ENCODE measurements around the gene MAPRE3. TPM values are rescaled to one million over a fixed set of nuclear protein-coding genes. Genes with fewer than 3 reads are reported as not detected.
"Not testable (repeated sequence)": the region's sequence is repeated elsewhere in the genome, so short reads cannot be mapped to it uniquely, and the experiment has no call there.

MAPRE3 gene
- 16.3 and 17.5 TPM in 2 replicates for total RNA-seq
- long read RNA-seq: 0 reads

- TF ChIP-seq CTCF (conservative IDR thresholded peaks at IDR 0.05): no peak
- peak within 1 kb of the TSS; percentile 37 for H3K27ac Mint-ChIP-seq (ENCODE audit: unreplicated experiment)
- H3K9me3 Mint-ChIP-seq: no peaks in the 10 kb centered on the region
- H3K27me3 Mint-ChIP-seq (ENCODE audit: low read depth): peaks cover 47% of the 10 kb centered on the region
- H3K4me1 Mint-ChIP-seq: peaks cover 26% of the 10 kb centered on the region
- DNase-seq (ENCODE audit: low read depth, low spot score): peak; percentile 86
- peak within 1 kb of the TSS; percentile 89 for H3K4me3 Mint-ChIP-seq
- H3K36me3 Mint-ChIP-seq (ENCODE audit: low read depth): no peaks in the 10 kb centered on the region
These were observed at the start of gene MAPRE3 for GRCh38 chr2:26970244-26970927. Gene MAPRE3 (plus strand): TSS chr2:26970637. CDS start chr2:27022219, 51,582 bp downstream.

GRCh38 chr2:26921323-26921722 lies 49.1 kb upstream of the MAPRE3 start:
- DNase-seq (ENCODE audit: low read depth, low spot score): no peak
- H3K27me3 Mint-ChIP-seq (ENCODE audit: low read depth): no peaks in the 10 kb centered on the region
- H3K9me3 Mint-ChIP-seq: no peaks in the 10 kb centered on the region
- H3K36me3 Mint-ChIP-seq (ENCODE audit: low read depth): no peaks in the 10 kb centered on the region
- H3K4me3 Mint-ChIP-seq: no peak overlapping the region
- TF ChIP-seq CTCF (conservative IDR thresholded peaks at IDR 0.05): no peak
- no peak overlapping the region for H3K27ac Mint-ChIP-seq (ENCODE audit: unreplicated experiment)
- peaks cover 62% of the 10 kb centered on the region for H3K4me1 Mint-ChIP-seq

GRCh38 chr2:26922405-26923188 lies 47.8 kb upstream of the MAPRE3 start:
- H3K4me3 Mint-ChIP-seq: peak overlapping the region; percentile 25
- peak overlapping the region; percentile 16 for H3K27ac Mint-ChIP-seq (ENCODE audit: unreplicated experiment)
- DNase-seq (ENCODE audit: low read depth, low spot score): peak; percentile 31
- H3K9me3 Mint-ChIP-seq: no peaks in the 10 kb centered on the region
- H3K4me1 Mint-ChIP-seq: peaks cover 66% of the 10 kb centered on the region
- peak; percentile 71 for TF ChIP-seq CTCF (conservative IDR thresholded peaks at IDR 0.05)
- peaks cover 3% of the 10 kb centered on the region for H3K36me3 Mint-ChIP-seq (ENCODE audit: low read depth)
- no peaks in the 10 kb centered on the region for H3K27me3 Mint-ChIP-seq (ENCODE audit: low read depth)

GRCh38 chr2:26923189-26923466 lies 47.3 kb upstream of the MAPRE3 start:
- not testable (repeated sequence) for H3K4me3 Mint-ChIP-seq; DNase-seq (ENCODE audit: low read depth, low spot score); H3K36me3 Mint-ChIP-seq (ENCODE audit: low read depth); H3K9me3 Mint-ChIP-seq; H3K27ac Mint-ChIP-seq (ENCODE audit: unreplicated experiment); H3K27me3 Mint-ChIP-seq (ENCODE audit: low read depth)
- H3K4me1 Mint-ChIP-seq: peaks cover 70% of the 10 kb centered on the region

GRCh38 chr2:26924731-26925099 lies 45.7 kb upstream of the MAPRE3 start:
- DNase-seq (ENCODE audit: low read depth, low spot score): no peak
- H3K27ac Mint-ChIP-seq (ENCODE audit: unreplicated experiment): peak overlapping the region; percentile 54
- no peaks in the 10 kb centered on the region for H3K27me3 Mint-ChIP-seq (ENCODE audit: low read depth)
- H3K4me3 Mint-ChIP-seq: peak overlapping the region; percentile 28
- H3K9me3 Mint-ChIP-seq: no peaks in the 10 kb centered on the region
- no peak for TF ChIP-seq CTCF (conservative IDR thresholded peaks at IDR 0.05)
- H3K4me1 Mint-ChIP-seq: peaks cover 62% of the 10 kb centered on the region
- peaks cover 6% of the 10 kb centered on the region for H3K36me3 Mint-ChIP-seq (ENCODE audit: low read depth)
